Measurements from ENCODE around the gene MYL6B.

MYL6B gene

DNA sequence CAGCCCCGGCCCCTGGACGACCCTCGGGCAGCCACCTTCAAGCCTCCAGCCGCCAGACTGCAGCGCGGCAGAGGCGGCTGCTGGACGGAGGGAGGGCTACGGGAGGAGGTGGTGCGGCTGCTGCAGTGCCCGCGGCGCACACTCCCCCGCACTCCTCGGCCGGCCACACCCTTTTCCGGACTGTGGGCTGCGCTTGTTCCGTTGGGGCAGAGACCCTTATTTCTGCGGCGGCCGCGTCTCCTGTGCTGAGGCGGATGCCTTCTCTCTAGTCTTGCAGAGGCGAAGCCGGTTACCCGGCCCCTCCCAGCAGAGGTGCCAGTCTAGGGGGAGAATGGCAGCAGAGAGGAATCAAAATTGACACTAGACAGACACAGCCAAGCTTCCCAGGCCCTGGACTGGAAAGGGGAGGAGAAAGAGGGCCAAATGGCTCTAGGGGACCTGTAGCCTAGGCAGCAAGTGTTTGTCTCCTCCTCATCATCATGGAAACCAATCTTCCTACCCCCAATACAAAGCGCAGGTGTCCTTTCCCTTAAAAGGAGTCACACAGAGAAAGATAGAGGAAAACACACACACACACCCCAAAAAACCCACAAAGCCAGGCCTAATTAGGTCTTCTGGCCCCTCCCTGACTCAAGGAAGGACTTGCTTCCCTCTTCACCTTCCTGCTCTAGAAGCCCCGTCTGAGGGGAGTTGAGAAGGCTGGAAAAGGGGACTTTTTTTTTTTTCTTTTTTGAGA, 23.0 kb upstream of the MYL6B start:
- peak in 1 of 2 experiments; percentile 42 for DNase-seq (ENCODE audit: low read depth in 1 of 2, low spot score in 1 of 2)
- no peak for TF ChIP-seq JUND (IDR thresholded peaks at IDR 0.05; ENCODE audit: low read depth)
- in situ Hi-C loops (cut with HindIII; ENCODE audit: low pct_unique_long_range_greater_than_20kb, low sequenced_read_pairs): no loop called here

- TF ChIP-seq JUND (IDR thresholded peaks at IDR 0.05; ENCODE audit: low read depth): no peak
- no peak for DNase-seq (ENCODE audit: low read depth in 1 of 2, low spot score in 1 of 2)
- in situ Hi-C loops (cut with HindIII; ENCODE audit: low pct_unique_long_range_greater_than_20kb, low sequenced_read_pairs): no loop called here
Measured at GRCh38 chr12:56129942-56130495, 22.4 kb upstream of the MYL6B start.

- TF ChIP-seq JUND (IDR thresholded peaks at IDR 0.05; ENCODE audit: low read depth): no peak
Measured at GRCh38 chr12:56130876-56131275, 21.5 kb upstream of the MYL6B start.

DNA sequence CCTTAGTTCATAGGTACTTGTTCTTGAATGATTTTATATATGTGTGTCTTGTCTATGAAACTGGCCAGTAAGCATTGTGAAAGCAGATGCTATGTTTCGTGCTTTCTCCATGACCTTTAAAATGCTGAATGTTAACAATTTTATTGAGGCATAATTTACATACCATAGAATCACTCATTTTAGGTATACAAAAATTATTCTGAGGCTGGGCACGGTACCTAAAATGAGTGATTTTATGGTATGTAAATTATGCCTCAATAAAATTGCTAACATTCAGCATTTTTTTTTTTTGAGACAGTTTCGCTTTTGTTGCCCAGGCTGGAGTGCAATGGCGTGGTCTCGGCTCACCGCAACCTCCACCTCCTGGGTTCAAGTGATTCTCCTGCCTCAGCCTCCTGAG, 17.5 kb upstream of the MYL6B start:
- in situ Hi-C loops (cut with HindIII; ENCODE audit: low pct_unique_long_range_greater_than_20kb, low sequenced_read_pairs): no loop called here
- DNase-seq (ENCODE audit: low read depth in 1 of 2, low spot score in 1 of 2): no peak
- no peak for TF ChIP-seq JUND (IDR thresholded peaks at IDR 0.05; ENCODE audit: low read depth)

More at GRCh38 chr12:56130876-56131275, 21.5 kb upstream of the MYL6B start:
- in situ Hi-C loops (cut with HindIII; ENCODE audit: low pct_unique_long_range_greater_than_20kb, low sequenced_read_pairs): no loop called here
- peak in 1 of 2 experiments; percentile 28 for DNase-seq (ENCODE audit: low read depth in 1 of 2, low spot score in 1 of 2)

GRCh38 chr12:56137853-56138571, 14.4 kb upstream of the MYL6B start:
- no peak for TF ChIP-seq JUND (IDR thresholded peaks at IDR 0.05; ENCODE audit: low read depth)
- no peak for DNase-seq (ENCODE audit: low read depth in 1 of 2, low spot score in 1 of 2)
- in situ Hi-C loops (cut with HindIII; ENCODE audit: low pct_unique_long_range_greater_than_20kb, low sequenced_read_pairs): no loop called here

GRCh38 chr12:56141946-56142784, 10.2 kb upstream of the MYL6B start:
- TF ChIP-seq JUND (IDR thresholded peaks at IDR 0.05; ENCODE audit: low read depth): no peak
- in situ Hi-C loops (cut with HindIII; ENCODE audit: low pct_unique_long_range_greater_than_20kb, low sequenced_read_pairs): no loop called here
- DNase-seq (ENCODE audit: low read depth in 1 of 2, low spot score in 1 of 2): no peak

DNA sequence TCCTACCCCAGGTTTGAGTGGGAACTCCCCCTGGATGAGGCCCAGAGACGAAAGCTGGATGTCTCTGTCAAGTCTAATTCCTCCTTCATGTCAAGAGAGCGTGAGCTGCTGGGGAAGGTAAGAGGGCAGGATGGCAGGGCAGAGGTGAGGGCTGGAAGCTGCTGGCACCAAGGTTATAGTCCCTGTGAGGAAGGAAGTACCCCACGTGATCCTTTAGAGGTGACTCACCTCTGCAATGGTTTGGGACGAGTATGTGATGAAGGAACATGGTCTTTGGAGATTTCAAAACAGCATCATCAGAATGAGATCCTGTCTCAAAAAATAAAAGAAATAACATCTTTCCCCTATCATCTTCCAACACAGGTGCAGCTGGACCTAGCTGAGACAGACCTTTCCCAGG, 9.2 kb upstream of the MYL6B start:
- DNase-seq (ENCODE audit: low read depth in 1 of 2, low spot score in 1 of 2): no peak
- no peak for TF ChIP-seq JUND (IDR thresholded peaks at IDR 0.05; ENCODE audit: low read depth)
- in situ Hi-C loops (cut with HindIII; ENCODE audit: low pct_unique_long_range_greater_than_20kb, low sequenced_read_pairs): no loop called here

DNA sequence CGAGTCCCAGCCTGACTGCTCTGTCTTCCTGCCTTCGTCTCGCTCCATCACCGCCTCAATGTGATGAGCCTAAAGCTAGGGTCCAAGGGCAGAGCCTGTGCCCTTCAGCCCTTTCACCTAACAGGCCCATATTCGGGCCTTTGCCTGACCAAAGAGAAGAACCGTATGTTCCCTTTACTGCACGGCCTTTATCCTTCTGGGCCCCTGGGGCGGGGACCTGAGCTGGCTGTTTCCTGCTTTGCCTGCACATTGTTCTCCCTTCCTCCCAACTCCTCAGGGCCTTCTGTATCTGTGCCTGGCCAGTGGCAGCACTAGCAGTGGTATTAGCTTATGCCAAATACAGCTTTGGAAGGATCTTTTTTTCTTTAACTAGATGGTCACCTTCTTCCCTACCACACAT, 8.5 kb upstream of the MYL6B start:
- DNase-seq (ENCODE audit: low read depth in 1 of 2, low spot score in 1 of 2): no peak
- in situ Hi-C loops (cut with HindIII; ENCODE audit: low pct_unique_long_range_greater_than_20kb, low sequenced_read_pairs): no loop called here
- no peak for TF ChIP-seq JUND (IDR thresholded peaks at IDR 0.05; ENCODE audit: low read depth)

GRCh38 chr12:56145217-56145616, 7.2 kb upstream of the MYL6B start:
- no peak for TF ChIP-seq JUND (IDR thresholded peaks at IDR 0.05; ENCODE audit: low read depth)
- DNase-seq (ENCODE audit: low read depth in 1 of 2, low spot score in 1 of 2): no peak
- in situ Hi-C loops (cut with HindIII; ENCODE audit: low pct_unique_long_range_greater_than_20kb, low sequenced_read_pairs): no loop called here

DNA sequence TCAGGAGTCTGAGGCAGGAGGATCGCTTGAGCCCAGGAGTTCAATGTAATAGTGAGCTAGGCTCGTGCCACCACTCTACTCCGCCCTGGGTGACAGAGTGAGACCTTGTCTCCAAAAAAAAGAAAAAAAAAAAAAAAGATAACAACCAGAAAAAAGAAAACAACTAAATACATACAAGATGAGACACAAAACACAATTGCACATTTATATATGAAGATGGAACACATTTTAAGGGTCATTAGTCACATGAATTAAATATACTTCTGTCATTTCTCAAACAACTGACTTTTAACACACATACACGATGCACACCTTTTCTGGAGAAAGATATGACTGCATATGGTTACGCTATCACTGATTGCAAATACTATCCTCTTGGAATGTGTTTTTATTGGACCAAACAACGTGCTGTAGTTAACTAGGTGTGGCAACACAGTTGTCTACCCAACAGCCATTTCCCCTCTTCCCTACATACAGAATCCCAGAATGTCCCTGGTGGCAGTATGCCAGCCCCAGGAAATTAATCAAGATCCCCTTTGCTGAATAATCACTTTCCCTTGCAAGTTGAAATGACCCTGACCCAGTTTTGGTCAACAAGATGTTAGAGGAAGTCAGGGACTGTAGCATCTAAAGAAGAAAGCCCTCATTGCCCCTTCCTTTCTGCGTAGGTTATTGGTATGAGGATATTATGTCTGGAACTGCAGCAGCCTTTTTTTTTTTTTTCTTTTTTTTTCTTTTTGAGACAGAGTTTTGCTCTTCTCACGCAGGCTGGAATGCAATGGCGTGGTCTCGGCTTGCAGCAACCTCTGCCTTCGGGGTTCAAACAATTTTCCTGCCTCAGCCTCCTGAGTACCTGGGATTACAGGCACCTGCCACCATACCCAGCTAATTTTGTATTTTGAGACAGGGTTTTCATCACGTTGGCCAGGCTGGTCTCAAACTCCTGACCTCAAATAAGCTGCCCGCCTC, 5.6 kb upstream of the MYL6B start:
- no peak for DNase-seq (ENCODE audit: low read depth in 1 of 2, low spot score in 1 of 2)
- no peak for TF ChIP-seq JUND (IDR thresholded peaks at IDR 0.05; ENCODE audit: low read depth)
- in situ Hi-C loops (cut with HindIII; ENCODE audit: low pct_unique_long_range_greater_than_20kb, low sequenced_read_pairs): no loop called here

GRCh38 chr12:56150563-56150962, 1.8 kb upstream of the MYL6B start:
- no peak for DNase-seq (ENCODE audit: low read depth in 1 of 2, low spot score in 1 of 2)

More at GRCh38 chr12:56150563-56150962, 1.8 kb upstream of the MYL6B start:
- in situ Hi-C loops (cut with HindIII; ENCODE audit: low pct_unique_long_range_greater_than_20kb, low sequenced_read_pairs): no loop called here
- no peak for TF ChIP-seq JUND (IDR thresholded peaks at IDR 0.05; ENCODE audit: low read depth)
